HepG2 (cell line): Measurements from ENCODE around the gene FAM83F. TPM values are rescaled to one million over a fixed set of nuclear protein-coding genes. Genes with fewer than 3 reads are reported as not detected.

Experiments
- BRD4 ChIP-seq: sonication (generic); formaldehyde crosslinking; IDR thresholded peaks from 2 replicates; pipeline ENCODE4 v1.4.0; 2020; ENCODE audit warnings: missing genetic modification reagents
- EP300 ChIP-seq, 3 experiments: sonication (generic) in 1 of 3; formaldehyde crosslinking in 1 of 3; IDR thresholded peaks; 2 replicates each; pipeline versions ENCODE4 v1.5.1 to v1.6.1; 2011 to 2020; ENCODE audit warnings: low read depth in 2 of 3, low read length in 2 of 3, borderline replicate concordance in 1 of 3, improper control_type of control experiment in 1 of 3, mild to moderate bottlenecking in 1 of 3, missing genetic modification reagents in 1 of 3, moderate library complexity in 1 of 3
- HNRNPUL1 ChIP-seq: fragments of 200-400 bp; formaldehyde crosslinking; IDR thresholded peaks from 2 replicates; pipeline ENCODE4 v1.6.1; 2017; ENCODE audit warnings: low read depth, mild to moderate bottlenecking, low read length, moderate library complexity
- KLF13 ChIP-seq: sonication (generic); formaldehyde crosslinking; IDR thresholded peaks from 2 replicates; pipeline ENCODE4 v1.4.0; 2020; ENCODE audit warnings: mild to moderate bottlenecking, missing genetic modification reagents
- MIXL1 ChIP-seq: IDR thresholded peaks from 2 replicates; pipeline ENCODE4 v1.6.1; 2016
- RELA ChIP-seq: sonication (generic); formaldehyde crosslinking; IDR thresholded peaks from 2 replicates; pipeline ENCODE4 v1.4.0; 2020; ENCODE audit warnings: missing genetic modification reagents
- SALL2 ChIP-seq: sonication (generic); formaldehyde crosslinking; IDR thresholded peaks from 2 replicates; pipeline ENCODE4 v1.8.1; 2023; ENCODE audit warnings: mild to moderate bottlenecking, missing genetic modification reagents, inconsistent platforms
- TOE1 ChIP-seq: sonication (generic); formaldehyde crosslinking; IDR thresholded peaks from 2 replicates; pipeline ENCODE4 v1.4.0; 2020; ENCODE audit warnings: mild to moderate bottlenecking, missing genetic modification reagents
- ZNF205 ChIP-seq: IDR thresholded peaks from 2 replicates; pipeline ENCODE4 v1.6.1; 2018; ENCODE audit warnings: missing biosample characterization, missing genetic modification reagents
- ZNF251 ChIP-seq: sonication (generic); formaldehyde crosslinking; IDR thresholded peaks from 2 replicates; pipeline ENCODE4 v1.9.0; 2021; ENCODE audit warnings: mild to moderate bottlenecking, missing genetic modification reagents
- ZNF30 ChIP-seq: sonication (generic); formaldehyde crosslinking; IDR thresholded peaks from 2 replicates; pipeline ENCODE4 v1.5.0; 2020; ENCODE audit warnings: mild to moderate bottlenecking, missing genetic modification reagents
- ZNF317 ChIP-seq: sonication (generic); formaldehyde crosslinking; IDR thresholded peaks from 2 replicates; pipeline ENCODE4 v1.5.0; 2020; ENCODE audit warnings: mild to moderate bottlenecking, missing genetic modification reagents
- ZNF563 ChIP-seq: sonication (generic); formaldehyde crosslinking; IDR thresholded peaks from 2 replicates; pipeline ENCODE4 v1.8.0; 2022; ENCODE audit warnings: mild to moderate bottlenecking, moderate library complexity, missing genetic modification reagents
- ZNF747 ChIP-seq: sonication (generic); formaldehyde crosslinking; IDR thresholded peaks from 2 replicates; pipeline ENCODE4 v1.8.1; 2023; ENCODE audit warnings: missing genetic modification reagents, mild to moderate bottlenecking, borderline replicate concordance
- polyA plus RNA-seq, 8 experiments: library from polyadenylated mRNA; depleted of rRNA in 3 of 8; stranded (reverse) in 7 of 8; unstranded in 1 of 8; fragments of >200 nt; fragmentation: Illumina TruSeq in 4 of 8; extraction: Trizol in 4 of 8; gene quantifications; 2 replicates each; pipeline versions ENCODE4 v1.2.1 to v1.2.3, GENCODE V29; 2011 to 2016; ENCODE audit warnings: low read depth in 4 of 8, missing spikeins in 1 of 8, mixed read lengths in 1 of 8; ENCODE audit not compliant: insufficient read depth in 1 of 8
- total RNA-seq, 5 experiments: library from RNA; depleted of rRNA; stranded (reverse); fragments of >200 nt; fragmentation: Illumina TruSeq; extraction: Trizol; gene quantifications; 2 replicates each; pipeline ENCODE4 v1.2.3, GENCODE V29; 2016; ENCODE audit warnings: low read depth in 1 of 5
- TF ChIP-seq, protein P1 (sequence below): IDR thresholded peaks from 2 replicates; pipeline ENCODE4 v1.6.1; 2018; ENCODE audit warnings: missing genetic modification reagents, mild to moderate bottlenecking, missing compliant biosample characterization
- TF ChIP-seq, protein P2 (sequence below): sonication (generic); formaldehyde crosslinking; IDR thresholded peaks from 2 replicates; pipeline ENCODE4 v1.8.1; 2023; ENCODE audit warnings: mild to moderate bottlenecking, missing genetic modification reagents
- TF ChIP-seq, protein P3 (sequence below): sonication (generic); formaldehyde crosslinking; IDR thresholded peaks from 2 replicates; pipeline ENCODE4 v1.5.1; 2020; ENCODE audit warnings: mild to moderate bottlenecking, missing genetic modification reagents, borderline replicate concordance
- TF ChIP-seq, protein P4 (sequence below): sonication (generic); formaldehyde crosslinking; IDR thresholded peaks from 2 replicates; pipeline ENCODE4 v1.4.0; 2020; ENCODE audit warnings: mild to moderate bottlenecking, low read depth, missing genetic modification reagents

Gene FAM83F
- total and polyA plus RNA-seq, 2 of the 13 experiments (the other 11 are each of a cell fraction or from before 2014, with no cell fraction given) = not detected

DNA sequence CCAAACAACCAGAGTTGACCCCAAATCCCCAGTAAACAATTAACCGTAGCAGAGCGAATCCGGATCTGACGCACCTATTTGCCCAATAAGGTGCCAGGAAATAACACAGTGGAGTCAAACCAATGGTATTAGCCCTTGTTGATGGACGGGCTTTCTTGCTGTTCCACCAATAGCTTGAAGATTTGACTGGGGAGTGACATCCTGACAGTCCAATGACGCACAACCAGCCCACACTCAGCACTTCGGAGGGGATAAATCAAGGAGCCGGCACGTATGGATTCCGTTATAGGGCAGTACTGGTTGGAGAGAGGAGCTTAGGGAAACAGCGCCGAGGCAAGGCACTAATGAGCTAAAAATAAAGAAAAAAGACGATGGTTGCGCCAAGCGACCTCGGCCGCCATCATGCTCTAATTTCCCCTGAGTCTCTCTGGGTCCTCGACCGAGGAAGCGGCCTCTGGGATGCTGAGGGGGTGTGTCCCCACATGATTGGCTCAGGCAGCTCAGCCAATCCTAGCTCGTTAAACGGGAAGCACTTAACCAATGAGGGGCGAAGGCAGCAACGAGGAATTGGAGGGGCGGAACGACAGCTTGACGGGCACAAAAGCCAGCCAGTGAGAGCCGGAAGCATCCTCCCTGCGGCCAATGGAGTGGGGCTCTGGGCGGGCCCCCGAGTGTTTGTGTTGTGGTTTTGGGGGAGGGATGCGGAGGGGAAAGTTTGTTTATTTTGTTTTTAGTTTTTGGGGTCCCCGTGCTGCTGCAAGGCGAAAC lies 49.5 kb downstream of the FAM83F start (continued):
- TF ChIP-seq, protein P1, sequence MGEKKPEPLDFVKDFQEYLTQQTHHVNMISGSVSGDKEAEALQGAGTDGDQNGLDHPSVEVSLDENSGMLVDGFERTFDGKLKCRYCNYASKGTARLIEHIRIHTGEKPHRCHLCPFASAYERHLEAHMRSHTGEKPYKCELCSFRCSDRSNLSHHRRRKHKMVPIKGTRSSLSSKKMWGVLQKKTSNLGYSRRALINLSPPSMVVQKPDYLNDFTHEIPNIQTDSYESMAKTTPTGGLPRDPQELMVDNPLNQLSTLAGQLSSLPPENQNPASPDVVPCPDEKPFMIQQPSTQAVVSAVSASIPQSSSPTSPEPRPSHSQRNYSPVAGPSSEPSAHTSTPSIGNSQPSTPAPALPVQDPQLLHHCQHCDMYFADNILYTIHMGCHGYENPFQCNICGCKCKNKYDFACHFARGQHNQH (CRISPR knock-in tag) = no peak; the same call in 1 of the 2 replicates
- TF ChIP-seq ZNF30 = no peak
- TF ChIP-seq TOE1 (CRISPR knock-in tag) = 0 out of 2 replicates have a peak, but pooled peaks have one; percentile 24
- TF ChIP-seq, protein P2, sequence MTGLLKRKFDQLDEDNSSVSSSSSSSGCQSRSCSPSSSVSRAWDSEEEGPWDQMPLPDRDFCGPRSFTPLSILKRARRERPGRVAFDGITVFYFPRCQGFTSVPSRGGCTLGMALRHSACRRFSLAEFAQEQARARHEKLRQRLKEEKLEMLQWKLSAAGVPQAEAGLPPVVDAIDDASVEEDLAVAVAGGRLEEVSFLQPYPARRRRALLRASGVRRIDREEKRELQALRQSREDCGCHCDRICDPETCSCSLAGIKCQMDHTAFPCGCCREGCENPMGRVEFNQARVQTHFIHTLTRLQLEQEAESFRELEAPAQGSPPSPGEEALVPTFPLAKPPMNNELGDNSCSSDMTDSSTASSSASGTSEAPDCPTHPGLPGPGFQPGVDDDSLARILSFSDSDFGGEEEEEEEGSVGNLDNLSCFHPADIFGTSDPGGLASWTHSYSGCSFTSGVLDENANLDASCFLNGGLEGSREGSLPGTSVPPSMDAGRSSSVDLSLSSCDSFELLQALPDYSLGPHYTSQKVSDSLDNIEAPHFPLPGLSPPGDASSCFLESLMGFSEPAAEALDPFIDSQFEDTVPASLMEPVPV (CRISPR knock-in tag) = no peak
- peak; percentile 6; the same call in 1 of the 2 replicates for TF ChIP-seq ZNF317 (CRISPR knock-in tag)
- no peak for TF ChIP-seq HNRNPUL1
- TF ChIP-seq SALL2 (CRISPR knock-in tag) = no peak
- TF ChIP-seq ZNF251 (CRISPR knock-in tag) = no peak
- TF ChIP-seq EP300 (IDR thresholded peaks at IDR 0.05; ENCODE audit: low read depth in 2 of 2, low read length in 2 of 2) = no peak
- TF ChIP-seq EP300 (CRISPR knock-in tag; IDR thresholded peaks at IDR 0.05; ENCODE audit: borderline replicate concordance) = no peak
- TF ChIP-seq MIXL1 (CRISPR knock-in tag) = peak; percentile 62; the same call in 1 of the 2 replicates
- TF ChIP-seq, protein P3, sequence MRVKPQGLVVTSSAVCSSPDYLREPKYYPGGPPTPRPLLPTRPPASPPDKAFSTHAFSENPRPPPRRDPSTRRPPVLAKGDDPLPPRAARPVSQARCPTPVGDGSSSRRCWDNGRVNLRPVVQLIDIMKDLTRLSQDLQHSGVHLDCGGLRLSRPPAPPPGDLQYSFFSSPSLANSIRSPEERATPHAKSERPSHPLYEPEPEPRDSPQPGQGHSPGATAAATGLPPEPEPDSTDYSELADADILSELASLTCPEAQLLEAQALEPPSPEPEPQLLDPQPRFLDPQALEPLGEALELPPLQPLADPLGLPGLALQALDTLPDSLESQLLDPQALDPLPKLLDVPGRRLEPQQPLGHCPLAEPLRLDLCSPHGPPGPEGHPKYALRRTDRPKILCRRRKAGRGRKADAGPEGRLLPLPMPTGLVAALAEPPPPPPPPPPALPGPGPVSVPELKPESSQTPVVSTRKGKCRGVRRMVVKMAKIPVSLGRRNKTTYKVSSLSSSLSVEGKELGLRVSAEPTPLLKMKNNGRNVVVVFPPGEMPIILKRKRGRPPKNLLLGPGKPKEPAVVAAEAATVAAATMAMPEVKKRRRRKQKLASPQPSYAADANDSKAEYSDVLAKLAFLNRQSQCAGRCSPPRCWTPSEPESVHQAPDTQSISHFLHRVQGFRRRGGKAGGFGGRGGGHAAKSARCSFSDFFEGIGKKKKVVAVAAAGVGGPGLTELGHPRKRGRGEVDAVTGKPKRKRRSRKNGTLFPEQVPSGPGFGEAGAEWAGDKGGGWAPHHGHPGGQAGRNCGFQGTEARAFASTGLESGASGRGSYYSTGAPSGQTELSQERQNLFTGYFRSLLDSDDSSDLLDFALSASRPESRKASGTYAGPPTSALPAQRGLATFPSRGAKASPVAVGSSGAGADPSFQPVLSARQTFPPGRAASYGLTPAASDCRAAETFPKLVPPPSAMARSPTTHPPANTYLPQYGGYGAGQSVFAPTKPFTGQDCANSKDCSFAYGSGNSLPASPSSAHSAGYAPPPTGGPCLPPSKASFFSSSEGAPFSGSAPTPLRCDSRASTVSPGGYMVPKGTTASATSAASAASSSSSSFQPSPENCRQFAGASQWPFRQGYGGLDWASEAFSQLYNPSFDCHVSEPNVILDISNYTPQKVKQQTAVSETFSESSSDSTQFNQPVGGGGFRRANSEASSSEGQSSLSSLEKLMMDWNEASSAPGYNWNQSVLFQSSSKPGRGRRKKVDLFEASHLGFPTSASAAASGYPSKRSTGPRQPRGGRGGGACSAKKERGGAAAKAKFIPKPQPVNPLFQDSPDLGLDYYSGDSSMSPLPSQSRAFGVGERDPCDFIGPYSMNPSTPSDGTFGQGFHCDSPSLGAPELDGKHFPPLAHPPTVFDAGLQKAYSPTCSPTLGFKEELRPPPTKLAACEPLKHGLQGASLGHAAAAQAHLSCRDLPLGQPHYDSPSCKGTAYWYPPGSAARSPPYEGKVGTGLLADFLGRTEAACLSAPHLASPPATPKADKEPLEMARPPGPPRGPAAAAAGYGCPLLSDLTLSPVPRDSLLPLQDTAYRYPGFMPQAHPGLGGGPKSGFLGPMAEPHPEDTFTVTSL (CRISPR knock-in tag) = no peak
- TF ChIP-seq RELA (CRISPR knock-in tag) = 0 out of 2 replicates have a peak, but pooled peaks have one; percentile 20
- TF ChIP-seq KLF13 (CRISPR knock-in tag) = no peak
- TF ChIP-seq ZNF747 = no peak
- TF ChIP-seq, protein P4, sequence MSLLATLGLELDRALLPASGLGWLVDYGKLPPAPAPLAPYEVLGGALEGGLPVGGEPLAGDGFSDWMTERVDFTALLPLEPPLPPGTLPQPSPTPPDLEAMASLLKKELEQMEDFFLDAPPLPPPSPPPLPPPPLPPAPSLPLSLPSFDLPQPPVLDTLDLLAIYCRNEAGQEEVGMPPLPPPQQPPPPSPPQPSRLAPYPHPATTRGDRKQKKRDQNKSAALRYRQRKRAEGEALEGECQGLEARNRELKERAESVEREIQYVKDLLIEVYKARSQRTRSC (CRISPR knock-in tag) = no peak
- TF ChIP-seq ZNF563 (CRISPR knock-in tag) = no peak
- no peak for TF ChIP-seq ZNF205 (CRISPR knock-in tag)
- TF ChIP-seq BRD4 (CRISPR knock-in tag) = no peak
